HAP-1 (cell line): ENCODE measurements around the gene ATP6V1F.

ENCODE experiments used
- DNase-seq, 2 experiments: peaks; one replicate each; pipeline ENCODE4 v3.0.0-alpha.2; 2016 to 2020; ENCODE audit warnings: low spot score in 2 of 2
- H3K27me3 ChIP-seq: fragments of 250-450 bp; sonication (Bioruptor Pico); 2 replicates; pipeline ENCODE4 v1.5.1; 2020; ENCODE audit warnings: low read depth, mild to moderate bottlenecking, moderate library complexity
- H3K36me3 ChIP-seq: fragments of 250-450 bp; sonication (Bioruptor Pico); replicated peaks from 2 replicates; pipeline ENCODE4 v1.5.1; 2020; ENCODE audit warnings: mild to moderate bottlenecking
- H3K4me1 ChIP-seq: fragments of 250-450 bp; sonication (Bioruptor Pico); 2 replicates; pipeline ENCODE4 v1.5.1; 2020; ENCODE audit warnings: mild to moderate bottlenecking
- H3K4me3 ChIP-seq: fragments of 250-450 bp; sonication (Bioruptor Pico); 2 replicates; pipeline ENCODE4 v1.5.1; 2020; ENCODE audit warnings: mild to moderate bottlenecking, moderate library complexity
- H3K9me3 ChIP-seq: fragments of 250-450 bp; sonication (Bioruptor Pico); 2 replicates; pipeline ENCODE4 v1.5.1; 2020; ENCODE audit warnings: mild to moderate bottlenecking, moderate library complexity
- in situ Hi-C: fragments of 300-500 bp; cut with MboI; formaldehyde crosslinking; loops from 3 replicates; pipeline ENCODE4 v1.14.3; 2020; ENCODE audit warnings: low sequenced_read_pairs, inconsistent platforms, mixed read lengths

Gene ATP6V1F

DNA sequence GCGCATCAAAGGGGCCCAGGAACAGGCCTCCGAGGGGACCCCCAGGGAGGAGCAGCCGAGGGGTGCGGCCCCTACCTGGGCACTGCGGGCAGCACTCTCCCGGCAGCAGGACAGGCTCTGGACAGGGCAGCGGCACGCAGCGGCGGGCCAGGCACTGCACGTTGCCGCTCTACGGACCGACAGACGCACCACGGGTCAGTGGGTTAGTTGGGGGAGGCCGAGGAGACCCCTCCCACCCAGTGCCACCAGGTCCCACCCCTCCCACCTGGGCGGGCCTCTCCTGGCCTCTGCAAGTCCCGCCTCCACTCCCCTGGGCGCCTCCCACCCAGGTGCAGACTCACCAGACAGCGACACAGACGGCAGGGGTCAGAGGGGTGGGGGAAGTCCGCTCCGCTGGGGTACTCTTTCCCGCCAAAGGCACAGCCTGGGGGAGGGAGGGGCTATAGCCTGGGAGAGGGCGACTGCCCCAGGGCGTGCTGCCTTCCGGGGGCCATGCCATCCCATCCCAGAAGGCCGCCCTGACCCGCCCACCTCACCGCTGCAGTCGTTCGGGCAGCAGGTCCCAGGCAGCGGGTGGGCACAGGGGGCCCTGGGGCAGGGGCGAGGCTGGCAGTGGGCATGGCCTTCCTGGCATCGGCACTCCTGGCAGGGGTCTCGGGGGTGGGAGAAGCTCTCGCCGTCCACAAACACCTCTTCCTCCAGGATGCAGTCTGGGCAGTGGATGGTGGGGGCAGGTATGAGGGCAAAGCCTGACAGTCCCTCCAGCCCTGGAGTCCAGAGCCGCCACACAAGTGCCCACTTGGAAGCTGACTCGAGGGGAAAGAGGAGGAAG is 28.7 kb downstream of the ATP6V1F start:
- in situ Hi-C loops: no loop called here
- Histone ChIP-seq H3K4me1 (no peaks in the 10 kb centered on the region), H3K27me3 (0 out of 2 replicates have a peak, but pooled peaks cover 2% of the 10 kb centered on the region), H3K9me3 (no peaks in the 10 kb centered on the region), H3K4me3 (no peak overlapping the region), H3K36me3 (no peaks in the 10 kb centered on the region)
- DNase-seq: peak in 1 of 2 experiments; percentile 28

DNA sequence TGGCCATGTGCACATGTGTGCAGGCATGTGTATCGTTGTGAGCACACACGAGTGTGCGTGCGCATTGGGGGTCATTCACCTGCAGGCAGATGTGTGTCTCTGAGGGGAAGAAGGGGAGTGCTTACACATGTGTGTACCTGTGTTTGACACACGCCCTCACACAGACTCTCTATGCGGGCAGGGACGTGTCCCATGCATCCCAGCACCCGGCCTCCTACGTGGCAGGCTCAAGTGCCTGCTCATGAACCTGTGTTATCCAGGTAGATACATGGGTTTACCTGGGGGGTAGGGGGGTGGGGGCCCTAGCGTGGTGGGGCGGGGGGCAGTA is 29.2 kb downstream of the ATP6V1F start:
- Histone ChIP-seq H3K36me3 (no peaks in the 10 kb centered on the region), H3K9me3 (no peaks in the 10 kb centered on the region), H3K4me3 (no peak overlapping the region), H3K4me1 (peaks cover 1% of the 10 kb centered on the region), H3K27me3 (0 out of 2 replicates have a peak, but pooled peaks cover 2% of the 10 kb centered on the region)
- no peak for DNase-seq
- in situ Hi-C loops: no loop called here

DNA sequence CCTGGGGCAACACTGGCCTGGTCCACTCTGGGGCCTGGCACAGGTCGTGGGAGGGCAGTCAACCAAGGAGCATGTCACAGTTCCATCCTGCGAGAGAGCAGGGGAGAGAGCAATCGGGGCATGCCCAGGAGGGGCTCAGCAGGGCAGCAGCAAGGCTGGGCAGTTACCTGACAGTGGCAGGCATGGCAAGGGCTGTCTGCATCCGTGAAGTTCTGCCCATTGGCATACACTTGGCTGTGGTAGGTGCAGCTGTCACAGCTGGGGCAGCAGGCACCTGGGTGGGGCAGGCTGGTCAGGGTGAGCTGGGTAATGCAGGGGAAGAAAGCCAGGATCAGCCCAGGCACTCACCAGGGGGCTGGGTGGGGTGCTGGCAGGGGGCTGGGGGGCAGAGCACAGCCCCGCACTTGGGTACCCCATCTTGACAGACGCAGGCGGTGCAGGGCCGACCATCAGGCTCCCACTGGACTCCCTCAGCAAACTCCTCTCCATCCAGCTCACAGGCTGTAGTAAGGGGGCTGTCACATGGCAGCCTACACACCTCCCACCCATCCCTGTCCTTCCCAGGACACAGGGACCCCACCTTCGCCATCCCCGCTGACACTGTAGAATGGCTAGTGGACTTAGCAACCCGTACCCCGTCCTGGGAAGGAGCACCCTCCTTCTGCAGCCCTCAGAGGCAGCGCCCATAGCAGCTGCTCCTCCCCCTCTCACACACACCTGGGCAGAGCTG is 30.0 kb downstream of the ATP6V1F start:
- Histone ChIP-seq H3K36me3 (no peaks in the 10 kb centered on the region), H3K9me3 (no peaks in the 10 kb centered on the region), H3K4me3 (no peak overlapping the region), H3K4me1 (peaks cover 9% of the 10 kb centered on the region), H3K27me3 (0 out of 2 replicates have a peak, but pooled peaks cover 2% of the 10 kb centered on the region)
- in situ Hi-C loops: no loop called here
- no peak for DNase-seq

DNA sequence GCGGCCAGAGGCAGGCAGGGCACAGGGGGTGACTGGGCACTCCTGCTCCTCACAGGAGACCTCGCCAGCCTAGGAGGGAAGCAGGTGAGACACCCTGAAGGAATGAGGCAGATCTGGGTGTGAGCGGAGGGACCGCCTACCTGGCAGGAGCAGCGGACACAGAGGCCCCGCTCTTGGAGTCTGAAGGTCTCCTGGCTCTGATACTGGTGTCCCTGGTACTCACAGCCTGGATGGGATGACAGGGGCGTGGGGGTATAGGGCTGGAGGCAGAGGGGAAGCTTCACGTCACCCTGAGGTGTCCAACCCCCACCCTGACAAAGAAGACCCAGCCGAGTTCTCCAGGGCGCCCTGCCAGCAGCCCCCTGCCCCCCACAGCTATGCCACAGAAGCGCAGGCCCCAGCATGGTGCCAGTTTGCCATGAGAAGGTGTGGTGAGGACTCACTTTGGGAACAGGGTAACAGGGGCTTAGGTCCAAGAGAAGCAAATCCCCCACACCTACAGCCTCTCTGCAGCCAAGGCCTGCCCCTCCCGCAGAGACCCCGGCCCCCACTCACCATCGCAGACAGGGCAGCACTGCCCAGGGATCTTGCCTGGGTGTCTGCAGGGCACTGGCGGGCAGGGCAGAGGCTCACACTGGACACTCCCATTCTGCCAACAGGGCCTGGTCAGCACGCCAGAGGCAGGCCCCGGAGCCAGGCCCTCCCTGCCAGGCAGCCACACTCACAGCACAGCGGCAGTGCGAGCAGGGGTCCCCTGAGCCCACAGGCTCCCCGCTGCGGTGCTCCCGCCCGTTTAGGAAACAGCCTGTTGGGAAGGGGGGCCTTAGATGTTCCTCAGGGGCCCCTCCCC is 30.8 kb downstream of the ATP6V1F start:
- Histone ChIP-seq H3K36me3 (no peaks in the 10 kb centered on the region), H3K4me3 (no peak overlapping the region), H3K4me1 (peaks cover 10% of the 10 kb centered on the region), H3K27me3 (0 out of 2 replicates have a peak, but pooled peaks cover 2% of the 10 kb centered on the region), H3K9me3 (no peaks in the 10 kb centered on the region)
- in situ Hi-C loops: no loop called here
- DNase-seq: no peak

DNA sequence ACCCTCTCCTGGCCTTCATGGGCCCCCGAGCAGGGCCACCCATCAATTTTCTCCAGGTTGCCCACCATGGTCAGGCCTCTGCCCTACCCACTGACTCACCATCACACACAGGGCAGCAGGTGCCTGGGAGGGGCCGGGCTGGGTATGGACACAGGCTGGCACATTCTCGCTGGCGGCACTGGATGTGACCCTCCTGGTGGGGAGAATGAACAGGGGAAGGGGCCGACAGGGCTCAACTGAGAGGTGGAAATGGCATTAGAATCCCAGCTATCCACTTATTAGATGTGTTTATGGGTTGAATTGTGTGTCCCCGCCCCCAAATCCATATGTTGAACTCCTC is 31.4 kb downstream of the ATP6V1F start:
- in situ Hi-C loops: no loop called here
- DNase-seq: no peak
- Histone ChIP-seq H3K9me3 (no peaks in the 10 kb centered on the region), H3K4me1 (peaks cover 10% of the 10 kb centered on the region), H3K27me3 (0 out of 2 replicates have a peak, but pooled peaks cover 2% of the 10 kb centered on the region), H3K36me3 (no peaks in the 10 kb centered on the region), H3K4me3 (no peak overlapping the region)

DNA sequence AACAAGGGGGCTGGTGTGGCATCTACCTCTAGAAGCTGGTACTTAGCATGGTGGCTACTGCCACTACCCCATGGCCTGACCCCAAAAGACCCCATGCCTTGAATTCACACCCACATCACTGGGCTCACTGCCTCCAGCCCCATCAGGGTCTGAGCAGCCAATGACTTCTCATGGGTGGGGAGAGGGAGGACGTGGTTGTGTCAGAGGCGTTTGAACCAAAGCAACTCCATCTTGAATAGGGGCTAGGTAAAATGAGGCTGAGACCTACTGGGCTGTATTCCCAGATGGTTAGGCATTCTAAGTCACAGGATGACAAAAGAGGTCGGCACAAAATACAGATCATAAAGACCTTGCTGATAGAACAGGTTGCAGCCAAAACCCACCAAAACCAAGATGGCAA is 32.7 kb downstream of the ATP6V1F start:
- DNase-seq: no peak
- H3K4me1 ChIP-seq: peaks cover 10% of the 10 kb centered on the region
- no peaks in the 10 kb centered on the region for H3K9me3 ChIP-seq
- no peaks in the 10 kb centered on the region for H3K36me3 ChIP-seq
- in situ Hi-C loops: no loop called here
- no peaks in the 10 kb centered on the region for H3K27me3 ChIP-seq
- no peak overlapping the region for H3K4me3 ChIP-seq

DNA sequence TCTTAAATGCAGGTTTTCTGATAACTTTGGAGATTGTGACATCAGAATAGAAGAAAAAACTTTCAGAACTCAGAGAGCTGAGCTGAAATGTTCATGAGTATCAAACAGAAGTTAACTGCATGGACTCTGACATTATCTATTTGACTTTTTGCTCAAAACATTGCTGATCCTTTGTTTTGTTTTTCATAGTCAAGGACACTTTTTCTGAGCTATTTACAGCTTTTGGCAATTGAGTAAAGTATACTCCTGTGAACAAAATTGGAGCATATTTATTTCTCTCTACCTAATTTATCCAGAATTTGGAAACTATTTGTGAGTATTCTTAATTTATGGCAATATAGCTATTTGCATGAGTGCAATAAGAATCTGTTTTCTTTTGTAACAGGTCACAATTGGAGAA is 36.7 kb downstream of the ATP6V1F start:
- H3K27me3 ChIP-seq: no peaks in the 10 kb centered on the region
- H3K9me3 ChIP-seq: no peaks in the 10 kb centered on the region
- in situ Hi-C loops: no loop called here
- H3K36me3 ChIP-seq: no peaks in the 10 kb centered on the region
- no peak for DNase-seq
- peaks cover 10% of the 10 kb centered on the region for H3K4me1 ChIP-seq
- no peak overlapping the region for H3K4me3 ChIP-seq

DNA sequence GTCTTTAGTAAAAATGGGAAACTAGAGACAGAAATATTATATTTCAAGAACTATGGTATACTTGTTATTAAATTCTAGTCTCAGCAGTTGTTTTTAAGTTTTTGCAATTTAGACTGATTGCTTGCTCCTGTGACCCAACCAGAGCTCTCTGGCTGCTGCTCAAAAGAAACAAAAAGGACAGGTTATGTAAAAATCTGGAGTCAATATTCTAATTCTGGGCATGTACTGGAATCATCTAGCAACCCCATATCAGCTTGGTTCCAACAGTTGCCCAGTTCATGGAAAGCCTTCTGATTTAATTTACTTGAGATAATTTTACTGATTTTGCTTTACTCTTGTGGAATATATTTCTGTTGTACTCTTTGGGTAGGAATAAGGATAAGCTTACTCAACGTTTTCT is 37.6 kb downstream of the ATP6V1F start:
- peaks cover 10% of the 10 kb centered on the region for H3K4me1 ChIP-seq
- no peaks in the 10 kb centered on the region for H3K9me3 ChIP-seq
- DNase-seq: no peak
- H3K27me3 ChIP-seq: no peaks in the 10 kb centered on the region
- no peak overlapping the region for H3K4me3 ChIP-seq
- in situ Hi-C loops: loop anchor here (25.0 kb wide), 1 partner anchor 187 kb away; no protein-coding TSS in a partner anchor
- H3K36me3 ChIP-seq: no peaks in the 10 kb centered on the region

DNA sequence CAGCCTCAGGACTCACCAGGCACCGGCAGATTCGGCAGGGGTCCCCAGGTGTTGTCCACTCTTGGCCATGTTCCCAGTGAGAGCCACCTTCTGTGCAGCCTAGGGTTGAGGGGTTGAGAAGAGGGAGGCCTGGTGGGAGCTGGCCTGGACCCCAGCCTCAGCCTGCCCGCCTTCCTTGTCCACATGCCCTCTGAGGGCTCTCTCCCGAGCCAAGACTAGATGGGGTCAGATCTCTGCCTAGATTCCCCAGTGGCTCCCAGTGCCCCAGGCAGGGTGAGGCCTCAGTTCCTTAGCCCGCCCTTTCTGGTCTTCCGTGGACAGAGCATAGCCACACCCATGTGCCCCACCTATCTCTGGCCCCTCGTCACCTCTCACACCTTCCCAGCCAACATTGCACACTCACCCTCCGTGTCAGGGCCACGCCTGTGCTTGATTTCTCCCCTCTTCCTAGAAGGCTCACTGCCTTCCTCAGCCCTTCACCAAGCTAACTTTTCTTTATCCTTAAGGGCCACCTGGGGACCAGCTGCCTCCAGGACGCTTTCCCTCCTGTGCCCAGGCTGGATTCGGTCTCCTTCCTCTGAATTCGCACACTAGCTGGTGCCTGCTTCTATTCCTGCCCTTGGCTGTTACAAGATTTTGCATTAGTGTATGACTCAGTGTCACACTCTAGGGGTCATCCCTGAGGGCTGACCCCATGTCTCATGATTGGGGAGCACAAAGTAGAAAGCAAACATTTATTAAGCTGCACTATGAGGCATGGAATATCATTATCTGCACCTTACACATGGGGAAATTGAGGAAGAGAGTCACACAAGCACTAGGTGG is 40.3 kb downstream of the ATP6V1F start:
- H3K4me3 ChIP-seq: no peak overlapping the region
- no peaks in the 10 kb centered on the region for H3K4me1 ChIP-seq
- H3K27me3 ChIP-seq: no peaks in the 10 kb centered on the region
- H3K36me3 ChIP-seq: no peaks in the 10 kb centered on the region
- no peak for DNase-seq
- H3K9me3 ChIP-seq: no peaks in the 10 kb centered on the region
- in situ Hi-C loops: loop anchor here (25.0 kb wide), 1 partner anchor 184 kb away; no protein-coding TSS in a partner anchor

DNA sequence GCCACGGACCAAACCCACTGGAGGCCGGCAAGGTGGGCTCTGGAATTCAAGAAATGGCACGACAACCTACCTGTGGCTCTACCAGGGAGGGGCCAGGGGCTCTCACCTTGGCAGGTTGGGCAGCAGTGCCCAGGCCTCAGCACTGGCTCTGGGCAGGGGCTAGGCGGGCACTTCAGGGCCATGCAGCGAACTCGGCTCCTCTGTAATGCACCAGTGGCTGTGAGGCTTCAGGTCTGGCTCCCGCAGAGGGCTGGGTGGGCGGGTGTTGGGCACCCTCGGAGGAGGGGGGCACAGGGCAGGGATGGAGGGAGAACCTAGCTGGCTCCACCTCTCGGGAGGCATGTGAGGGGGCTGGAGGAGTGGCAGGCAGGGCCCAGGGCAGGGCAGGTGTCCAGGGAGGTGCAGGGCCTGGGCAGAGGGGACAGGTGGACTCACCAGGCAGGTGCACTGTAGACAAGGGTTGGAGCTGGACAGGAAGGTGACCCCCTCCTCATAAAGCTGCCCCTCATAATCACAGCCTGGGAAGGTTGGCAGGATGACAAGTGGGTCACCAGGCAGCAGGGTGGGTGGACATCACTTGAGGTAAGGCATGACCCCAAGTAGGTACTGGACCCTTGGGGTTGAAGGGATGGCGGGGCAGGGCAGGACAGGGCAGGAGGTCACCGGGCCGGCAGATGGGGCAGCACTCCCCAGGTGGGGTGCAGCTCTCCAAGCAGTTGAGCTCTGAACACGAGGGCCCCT is 41.1 kb downstream of the ATP6V1F start:
- no peaks in the 10 kb centered on the region for H3K36me3 ChIP-seq
- no peak overlapping the region for H3K4me3 ChIP-seq
- no peak for DNase-seq
- H3K27me3 ChIP-seq: no peaks in the 10 kb centered on the region
- no peaks in the 10 kb centered on the region for H3K4me1 ChIP-seq
- in situ Hi-C loops: loop anchor here (25.0 kb wide), 1 partner anchor 184 kb away; no protein-coding TSS in a partner anchor
- H3K9me3 ChIP-seq: no peaks in the 10 kb centered on the region

DNA sequence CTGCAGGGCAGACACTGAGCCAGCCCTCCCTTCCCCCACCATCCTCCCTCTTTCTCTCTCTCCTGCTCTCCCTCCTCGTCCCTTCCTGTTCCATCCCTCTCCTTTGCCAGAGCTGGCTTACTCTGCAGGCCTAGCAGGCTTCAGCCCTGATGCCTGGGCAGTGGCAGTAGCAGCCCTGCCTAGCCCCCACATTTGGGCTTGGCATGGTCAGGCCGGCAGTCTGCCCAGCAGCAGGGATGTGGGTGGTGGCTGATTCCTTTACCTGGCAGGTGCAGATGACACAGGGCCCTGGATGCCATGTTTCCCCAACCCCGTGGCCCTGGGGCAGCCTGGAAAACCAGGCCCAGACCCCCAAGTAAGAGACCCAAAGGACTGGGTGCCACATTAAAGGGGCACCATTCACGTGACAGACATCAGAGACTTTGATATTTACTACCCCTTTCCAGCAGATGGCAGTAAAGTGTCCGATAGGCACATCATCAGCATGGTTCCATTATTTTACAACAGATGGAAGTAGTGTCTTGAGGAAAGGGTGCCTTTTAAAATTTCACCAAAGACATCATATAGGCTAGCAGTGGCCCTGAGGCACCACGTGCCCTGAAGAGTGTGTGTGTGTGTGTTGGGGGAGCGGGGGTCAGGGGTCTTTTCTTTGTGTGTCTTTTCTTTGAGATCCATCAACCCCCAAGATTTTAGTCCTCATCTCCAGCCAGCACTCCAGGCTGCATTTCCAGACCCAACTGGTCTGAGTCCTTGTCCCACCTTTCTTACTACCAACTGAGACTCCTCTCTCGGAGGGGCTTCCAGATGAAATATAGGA is 41.9 kb downstream of the ATP6V1F start:
- Histone ChIP-seq H3K4me1 (no peaks in the 10 kb centered on the region), H3K9me3 (no peaks in the 10 kb centered on the region), H3K27me3 (no peaks in the 10 kb centered on the region), H3K4me3 (no peak overlapping the region), H3K36me3 (no peaks in the 10 kb centered on the region)
- DNase-seq: peak; percentile 42 to 60
- in situ Hi-C loops: loop anchor here (25.0 kb wide), 1 partner anchor 183 kb away; no protein-coding TSS in a partner anchor
